Measurements from ENCODE around the gene RNF145.
"Not testable (repeated sequence)": the region's sequence is repeated elsewhere in the genome, so short reads cannot be mapped to it uniquely, and the experiment has no call there.

RNF145 gene, protein sequence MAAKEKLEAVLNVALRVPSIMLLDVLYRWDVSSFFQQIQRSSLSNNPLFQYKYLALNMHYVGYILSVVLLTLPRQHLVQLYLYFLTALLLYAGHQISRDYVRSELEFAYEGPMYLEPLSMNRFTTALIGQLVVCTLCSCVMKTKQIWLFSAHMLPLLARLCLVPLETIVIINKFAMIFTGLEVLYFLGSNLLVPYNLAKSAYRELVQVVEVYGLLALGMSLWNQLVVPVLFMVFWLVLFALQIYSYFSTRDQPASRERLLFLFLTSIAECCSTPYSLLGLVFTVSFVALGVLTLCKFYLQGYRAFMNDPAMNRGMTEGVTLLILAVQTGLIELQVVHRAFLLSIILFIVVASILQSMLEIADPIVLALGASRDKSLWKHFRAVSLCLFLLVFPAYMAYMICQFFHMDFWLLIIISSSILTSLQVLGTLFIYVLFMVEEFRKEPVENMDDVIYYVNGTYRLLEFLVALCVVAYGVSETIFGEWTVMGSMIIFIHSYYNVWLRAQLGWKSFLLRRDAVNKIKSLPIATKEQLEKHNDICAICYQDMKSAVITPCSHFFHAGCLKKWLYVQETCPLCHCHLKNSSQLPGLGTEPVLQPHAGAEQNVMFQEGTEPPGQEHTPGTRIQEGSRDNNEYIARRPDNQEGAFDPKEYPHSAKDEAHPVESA

DNA sequence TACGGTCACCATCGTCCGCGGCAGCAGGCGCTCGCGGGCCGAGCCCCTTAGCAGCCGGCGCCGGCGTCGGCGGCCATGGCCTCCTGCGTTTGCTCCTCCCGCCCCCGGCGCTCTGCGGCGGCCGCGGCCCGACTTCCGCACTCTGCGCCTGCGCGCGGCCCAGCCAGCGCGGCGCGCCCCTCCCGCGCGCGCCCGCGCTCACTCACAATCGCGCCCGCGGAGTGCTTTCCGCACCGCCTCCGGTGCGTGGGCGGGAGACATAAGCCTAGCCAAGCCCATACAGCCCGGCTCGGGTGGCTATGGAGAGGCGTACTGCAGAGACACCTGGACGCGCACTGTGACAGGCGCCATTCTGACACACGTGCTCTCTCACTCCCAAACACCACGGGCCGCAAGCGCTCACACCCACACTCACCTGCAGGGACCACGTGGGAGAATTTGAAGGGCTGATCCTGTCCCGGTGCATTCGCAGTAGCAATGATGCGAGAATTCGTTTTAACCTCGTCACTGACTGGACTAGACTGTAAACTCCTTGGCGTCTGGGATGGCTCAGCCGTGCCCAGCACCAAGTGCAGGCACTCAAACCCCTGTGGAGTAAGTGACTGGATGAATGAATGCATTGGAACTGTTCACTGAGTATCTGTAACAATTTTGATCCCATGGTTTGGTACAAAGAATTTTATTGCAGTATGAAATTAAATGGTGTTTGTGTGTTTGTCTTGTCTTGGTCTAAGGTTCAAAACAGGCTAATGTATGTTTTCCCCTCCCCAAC, at the start of gene RNF145:
Gene RNF145 (minus strand): TSS at position 116 of the 772 bp plus-strand sequence. CDS start 5,936 bp downstream, outside the sequence.
- peak; percentile 21 for DNase-seq (ENCODE audit: low read depth)

DNA sequence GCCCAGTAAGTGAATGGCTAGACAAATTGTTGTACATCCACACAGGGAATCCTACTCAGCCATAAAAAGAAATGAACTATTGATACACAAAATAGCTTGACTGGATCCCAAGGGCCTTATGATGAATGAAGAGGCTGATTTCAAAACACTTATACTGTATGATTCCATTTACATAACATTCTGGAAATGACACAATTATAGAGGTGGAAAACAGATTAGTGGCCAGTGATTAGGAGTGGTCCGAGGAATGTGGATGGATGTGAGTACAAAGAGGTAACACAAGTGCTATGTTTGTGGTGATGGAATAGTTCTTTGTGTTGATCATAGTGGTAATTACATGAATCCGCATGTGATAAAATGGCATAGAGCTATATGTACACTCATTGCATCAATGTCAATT, 49.0 kb upstream of the RNF145 start:
- DNase-seq (ENCODE audit: low read depth) = no peak

DNA sequence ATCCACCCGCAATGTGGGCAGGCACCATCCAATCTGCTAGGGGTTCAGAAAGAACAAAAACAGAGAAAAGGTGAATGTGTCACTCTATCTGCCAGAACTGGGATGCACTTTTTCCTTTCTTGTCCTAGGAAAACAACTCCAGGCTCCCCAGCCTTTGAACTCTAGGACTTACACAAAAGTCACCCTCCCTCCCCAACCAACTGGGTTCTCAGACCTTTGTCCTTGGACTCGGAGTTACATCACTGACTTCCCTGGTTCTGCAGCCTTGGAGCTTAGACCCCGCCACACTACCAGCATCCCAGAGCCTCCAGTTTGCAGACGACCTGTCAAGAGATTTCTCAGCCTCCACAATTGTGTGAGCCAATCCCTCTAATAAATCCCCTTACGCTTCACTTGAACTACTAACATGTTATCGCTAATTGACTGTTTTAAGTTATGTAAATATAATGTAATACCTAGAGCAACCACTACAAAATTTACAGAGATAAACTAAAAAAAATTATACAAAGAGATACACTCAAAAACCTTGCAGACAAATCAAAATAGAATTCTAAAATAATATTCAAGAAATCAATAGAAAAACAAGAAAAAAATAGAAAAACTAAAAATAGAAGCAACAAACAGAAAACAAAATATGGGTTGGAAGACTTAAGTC, 48.4 kb upstream of the RNF145 start:
- no peak for DNase-seq (ENCODE audit: low read depth)

DNA sequence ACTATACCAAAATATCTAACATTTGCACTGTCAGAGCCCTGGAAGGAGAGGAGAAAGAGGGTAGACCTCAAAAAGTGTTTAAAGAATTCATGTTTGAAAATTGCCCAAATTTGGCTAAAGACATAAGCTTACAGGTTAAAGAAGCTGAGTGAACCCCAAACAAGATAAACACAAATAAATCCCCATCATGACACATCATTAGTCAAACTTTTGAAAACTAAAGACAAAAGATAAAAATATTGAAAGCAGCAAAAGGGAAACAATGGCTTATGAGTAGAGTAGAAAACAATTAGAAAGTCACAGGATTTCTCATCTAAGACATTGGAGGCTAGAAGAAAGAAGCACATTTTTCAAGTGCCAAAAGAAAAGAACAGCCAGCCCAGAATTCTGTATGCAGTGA, 47.7 kb upstream of the RNF145 start:
- no peak for DNase-seq (ENCODE audit: low read depth)

DNA sequence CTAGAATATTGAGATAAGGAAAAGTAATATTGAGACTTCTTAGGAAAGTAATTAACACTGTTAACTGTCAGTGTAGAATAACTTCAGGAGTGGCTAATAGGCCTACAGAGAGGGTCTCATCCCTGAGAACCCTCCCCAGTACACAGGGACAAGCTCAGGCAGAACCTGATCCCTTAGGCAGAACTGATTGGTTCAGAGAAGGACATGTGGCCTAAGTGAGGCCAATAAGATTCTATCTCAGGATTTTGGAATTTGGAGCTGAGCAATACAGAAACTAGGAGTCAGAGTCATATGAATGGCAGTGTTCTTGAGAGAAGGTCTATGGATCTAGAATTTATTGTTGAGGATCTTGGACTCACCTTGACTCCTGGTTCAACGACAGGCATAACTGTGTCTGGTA, 42.8 kb upstream of the RNF145 start:
- DNase-seq (ENCODE audit: low read depth) = no peak

DNA sequence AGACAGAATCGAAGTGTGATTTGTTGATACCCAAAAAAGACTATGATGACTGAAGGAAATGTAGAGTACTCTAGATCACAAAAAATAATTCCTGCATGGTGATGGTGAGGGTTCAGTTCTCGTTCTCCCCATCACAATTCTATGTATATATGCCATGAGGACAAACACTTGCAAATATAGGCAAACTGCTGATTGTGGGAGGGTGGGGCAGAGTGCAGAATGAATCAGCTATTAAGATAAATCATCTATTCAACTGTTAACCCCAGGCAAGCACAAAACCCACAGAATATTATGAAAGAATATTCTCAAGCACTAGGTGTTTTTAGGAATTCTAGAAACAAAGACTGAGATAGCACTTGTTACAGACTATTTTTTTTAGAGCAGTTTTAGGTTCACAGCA, 39.8 kb upstream of the RNF145 start:
- DNase-seq (ENCODE audit: low read depth) = no peak

DNA sequence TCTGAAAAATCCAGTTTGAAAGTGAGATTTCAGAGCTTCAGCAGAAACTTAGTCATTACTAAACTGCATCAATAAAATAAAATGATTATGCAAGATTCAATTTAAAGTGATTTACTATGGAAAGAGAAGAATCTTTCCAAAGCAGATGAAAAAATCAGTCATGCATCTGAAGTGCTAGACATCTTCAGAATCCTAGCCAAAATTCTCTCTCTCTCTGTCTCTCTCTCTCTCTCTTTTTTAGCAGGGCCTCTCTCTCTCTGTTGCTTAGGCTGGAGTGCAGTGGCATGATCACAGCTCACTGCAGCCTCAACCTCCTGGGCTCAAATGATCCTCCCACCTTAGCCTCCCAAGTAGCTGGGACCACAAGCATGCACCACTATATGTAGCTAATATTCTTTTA, 35.5 kb upstream of the RNF145 start:
- DNase-seq (ENCODE audit: low read depth) = no peak

DNA sequence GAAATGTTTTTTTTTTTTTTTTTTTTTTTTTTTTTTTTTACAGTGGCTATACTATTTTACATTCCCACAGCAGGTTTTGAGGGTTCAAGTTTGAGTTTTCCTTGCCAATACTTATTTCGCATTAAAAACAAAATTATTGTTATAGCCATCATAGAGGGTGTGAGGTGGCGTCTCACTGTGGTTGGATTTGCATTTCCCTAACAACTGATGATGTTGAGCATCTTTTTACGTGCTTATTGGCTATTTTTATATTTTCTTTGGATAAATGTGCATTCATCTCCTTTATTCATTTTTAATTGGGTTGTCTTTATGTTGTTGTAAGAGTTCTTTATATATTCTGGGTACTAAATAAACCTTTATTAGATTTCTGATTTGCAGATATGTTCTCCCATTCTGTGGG, 34.8 kb upstream of the RNF145 start:
- DNase-seq (ENCODE audit: low read depth) = no peak

DNA sequence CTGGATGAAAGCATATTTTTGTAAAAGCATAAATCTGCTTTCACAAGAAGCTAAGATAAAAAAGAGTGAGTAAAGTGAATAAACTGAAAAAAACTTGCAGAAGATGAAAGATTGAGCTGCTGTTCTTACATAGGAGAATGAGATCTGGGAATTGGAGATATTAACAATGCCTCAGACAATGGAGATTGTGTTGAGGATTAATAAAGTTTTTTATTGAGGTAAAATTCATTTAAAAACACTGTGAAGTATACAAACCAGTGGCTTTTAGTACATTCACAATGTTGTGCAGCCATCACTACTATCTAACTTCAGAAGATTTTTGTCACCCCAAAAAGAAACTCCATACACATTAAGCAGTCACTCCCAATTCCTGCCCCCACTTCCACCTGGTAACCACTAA, 34.0 kb upstream of the RNF145 start:
- no peak for DNase-seq (ENCODE audit: low read depth)

DNA sequence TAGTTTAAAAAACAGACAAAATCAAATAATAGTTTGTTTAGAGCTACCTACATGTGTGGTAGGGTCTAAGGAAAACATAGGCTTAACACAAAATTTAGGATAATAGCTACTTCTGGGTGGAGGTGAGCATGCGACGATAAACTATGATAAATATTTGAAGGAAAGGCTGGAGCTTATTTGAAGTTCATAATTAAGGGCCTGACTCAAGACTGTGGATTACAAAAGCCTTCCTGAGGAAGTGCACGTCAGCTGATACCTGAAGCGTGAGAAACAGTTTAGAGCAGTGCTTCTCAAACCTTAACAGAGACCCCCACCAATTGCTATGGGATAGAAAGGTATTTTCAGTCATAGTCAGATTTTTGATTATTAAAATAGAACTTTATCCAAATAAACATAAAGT, 33.3 kb upstream of the RNF145 start:
- DNase-seq (ENCODE audit: low read depth) = no peak

DNA sequence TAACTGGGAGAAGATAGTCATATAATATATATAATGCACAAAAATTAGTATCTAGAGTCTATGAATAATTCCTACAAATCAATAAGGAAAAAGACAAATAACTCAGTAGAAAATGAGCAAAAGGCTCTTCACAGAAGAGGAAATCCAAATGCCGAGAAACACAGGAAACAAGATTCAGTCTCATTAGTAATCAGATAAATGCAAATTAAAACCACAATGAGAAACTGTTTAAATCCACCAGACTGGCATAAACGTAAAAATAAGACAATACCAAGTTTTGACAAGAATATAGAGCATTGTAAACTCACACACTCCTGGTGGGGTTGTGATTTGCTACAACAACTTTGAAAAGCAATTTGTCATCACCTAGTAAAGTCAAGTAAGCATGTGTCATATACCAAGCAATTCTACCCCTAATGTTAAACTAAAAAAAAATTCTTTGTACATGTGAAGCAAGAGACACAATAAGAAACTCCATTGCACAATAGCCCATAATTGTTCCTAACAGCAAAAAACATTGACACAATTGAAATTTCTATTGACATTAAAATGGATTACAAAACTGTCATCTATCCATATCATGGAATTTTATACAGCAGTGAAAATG, 32.7 kb upstream of the RNF145 start:
- no peak for DNase-seq (ENCODE audit: low read depth)

DNA sequence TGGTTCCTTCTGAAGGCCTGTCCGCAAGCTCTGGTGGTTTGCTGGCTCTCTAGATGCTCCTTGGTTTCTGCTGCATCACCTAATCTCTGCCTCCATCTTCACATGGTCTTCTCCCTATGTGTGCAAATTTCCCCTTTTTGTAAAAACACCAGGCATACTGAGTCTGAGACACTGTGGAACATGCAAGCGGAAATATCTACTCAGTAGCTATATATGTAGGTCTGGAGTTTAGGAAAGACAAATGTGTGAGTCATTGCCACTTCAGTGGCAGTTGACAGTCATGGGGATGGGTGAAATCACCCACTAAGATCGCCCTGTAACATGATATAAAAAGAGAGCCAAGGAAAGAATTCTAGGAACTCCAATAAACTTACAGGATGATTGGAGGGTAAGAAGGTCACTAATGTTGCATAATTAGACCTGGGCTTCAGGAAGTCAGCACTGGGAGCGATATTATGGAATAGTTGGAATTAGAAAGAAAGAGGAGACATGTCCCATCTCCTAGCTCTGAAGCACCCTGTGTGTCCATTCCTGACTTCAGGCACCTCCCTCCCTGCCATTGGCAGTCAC, 31.0 kb upstream of the RNF145 start:
- DNase-seq (ENCODE audit: low read depth) = no peak

DNA sequence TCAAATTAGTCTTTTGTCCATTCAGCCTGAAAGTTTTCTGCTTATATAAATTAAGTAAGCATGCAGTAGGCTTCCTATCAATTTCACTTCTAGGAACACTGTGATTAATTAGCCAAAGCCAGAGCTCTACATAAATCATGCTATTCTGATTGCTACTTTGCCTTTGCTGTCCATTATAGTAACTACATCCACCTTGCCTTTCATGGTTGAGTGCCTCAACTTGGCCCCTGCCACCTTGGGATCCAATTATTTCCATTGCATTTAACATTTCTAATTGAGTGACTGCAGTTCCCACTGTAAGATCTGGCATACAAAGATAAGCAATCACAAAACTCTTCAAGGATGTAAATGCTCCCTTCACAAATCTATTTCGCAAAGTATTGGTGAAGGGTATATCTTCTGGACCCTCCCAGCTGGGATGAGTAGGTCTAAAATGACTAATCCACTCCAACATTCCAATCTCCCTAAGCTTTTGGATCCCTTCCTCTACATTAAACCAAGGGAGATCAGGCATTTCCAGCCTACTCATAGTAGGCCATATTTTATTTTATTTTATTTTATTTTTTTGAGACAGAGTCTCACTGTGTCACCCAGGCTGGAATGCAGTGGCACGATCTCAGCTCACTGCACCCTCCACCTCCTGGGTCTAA, 26.6 kb upstream of the RNF145 start:
- not testable (repeated sequence) for DNase-seq (ENCODE audit: low read depth)

DNA sequence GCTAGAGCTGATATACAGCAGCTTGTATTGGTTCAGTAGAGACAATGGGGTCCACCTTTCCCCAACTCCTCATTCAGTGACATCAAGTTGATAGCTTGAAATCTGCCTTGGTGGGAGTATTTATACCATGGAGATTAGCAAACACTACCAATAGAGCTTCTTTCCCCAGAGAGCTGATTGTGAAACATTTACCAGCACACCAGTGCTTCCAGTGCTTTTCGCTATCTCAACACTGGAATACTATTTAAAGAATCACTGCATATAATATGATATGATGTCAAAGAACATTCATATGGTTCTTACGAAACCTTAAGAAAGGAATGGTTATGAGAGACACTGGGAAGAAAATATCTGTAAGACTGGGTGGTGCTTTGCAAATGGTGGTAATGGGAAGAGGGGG, 21.8 kb upstream of the RNF145 start:
- DNase-seq (ENCODE audit: low read depth) = no peak

DNA sequence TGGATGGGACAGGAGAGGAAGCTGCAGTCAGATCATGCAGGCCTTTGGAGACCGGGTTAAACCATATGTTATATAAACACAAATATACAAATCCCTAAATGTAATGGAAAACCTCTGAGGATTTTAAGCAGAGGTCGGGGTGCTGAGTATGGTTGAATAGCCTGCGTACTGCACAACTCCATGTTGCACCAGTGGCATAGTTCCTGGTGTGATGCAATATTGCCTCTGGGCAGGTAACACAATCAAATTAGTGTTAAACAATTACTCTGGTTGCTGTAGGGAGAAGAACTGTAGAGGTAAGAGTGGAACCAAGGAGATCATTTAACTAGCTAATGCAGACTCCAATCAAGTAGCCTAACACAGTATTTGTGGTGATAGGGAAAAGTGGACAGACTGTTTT, 21.3 kb upstream of the RNF145 start:
- no peak for DNase-seq (ENCODE audit: low read depth)

DNA sequence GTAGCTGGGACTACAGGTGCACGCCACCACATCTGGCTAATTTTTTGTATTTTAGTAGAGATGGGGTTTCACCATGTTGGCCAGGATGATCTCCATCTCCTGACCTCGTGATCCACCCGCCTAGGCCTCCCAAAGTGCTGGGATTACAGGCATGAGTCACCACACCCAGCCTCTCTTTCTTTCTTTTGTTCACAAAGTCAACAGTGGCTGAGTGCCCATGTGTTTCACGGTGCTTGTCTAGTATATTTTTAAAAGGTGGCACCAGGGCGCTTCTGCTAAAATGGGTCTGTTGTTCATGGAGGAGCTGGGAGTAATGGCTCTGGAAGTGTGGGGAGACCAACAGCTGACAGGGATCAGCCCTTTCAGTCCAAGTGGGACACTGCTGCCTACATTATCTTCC, 18.7 kb upstream of the RNF145 start:
- DNase-seq (ENCODE audit: low read depth) = not testable (repeated sequence)

DNA sequence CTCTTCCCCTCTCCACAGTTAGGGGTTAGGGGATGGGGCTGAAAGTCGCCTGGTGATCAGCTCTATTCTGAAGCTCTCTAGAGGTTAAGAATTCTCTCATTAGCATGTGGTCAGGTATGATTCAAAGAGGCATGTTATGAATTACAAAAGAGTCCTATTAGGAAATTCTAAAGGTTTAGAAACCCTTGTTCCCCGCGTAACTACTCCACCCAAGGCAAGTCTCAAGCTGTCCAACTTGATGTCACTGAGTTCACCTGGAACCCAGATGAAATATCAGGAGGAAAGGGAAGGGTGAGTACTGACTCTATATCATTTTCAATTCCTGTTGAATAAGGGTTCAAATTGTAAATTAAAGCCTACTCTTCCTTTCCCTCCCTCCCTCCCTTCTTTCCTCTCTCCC, 18.1 kb upstream of the RNF145 start:
- no peak for DNase-seq (ENCODE audit: low read depth)

DNA sequence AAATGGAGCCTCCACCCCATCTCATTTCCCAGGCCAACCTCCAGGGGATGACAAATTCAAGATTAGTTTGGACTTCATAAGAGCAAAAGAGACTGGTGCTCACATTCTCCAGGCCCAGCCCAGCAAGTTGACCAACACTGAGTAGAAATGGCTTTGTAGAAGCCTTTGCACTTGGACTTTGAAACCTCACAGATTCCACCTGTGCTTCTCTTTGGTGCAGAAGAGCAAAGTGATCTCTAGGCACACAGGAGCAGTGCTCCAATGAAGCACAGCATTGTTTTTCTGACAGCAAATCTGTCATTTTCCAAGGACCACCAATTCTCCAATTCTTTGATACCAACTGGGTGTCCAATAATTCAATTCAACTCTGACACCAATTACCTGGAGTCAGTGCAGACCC, 17.1 kb upstream of the RNF145 start:
- no peak for DNase-seq (ENCODE audit: low read depth)

DNA sequence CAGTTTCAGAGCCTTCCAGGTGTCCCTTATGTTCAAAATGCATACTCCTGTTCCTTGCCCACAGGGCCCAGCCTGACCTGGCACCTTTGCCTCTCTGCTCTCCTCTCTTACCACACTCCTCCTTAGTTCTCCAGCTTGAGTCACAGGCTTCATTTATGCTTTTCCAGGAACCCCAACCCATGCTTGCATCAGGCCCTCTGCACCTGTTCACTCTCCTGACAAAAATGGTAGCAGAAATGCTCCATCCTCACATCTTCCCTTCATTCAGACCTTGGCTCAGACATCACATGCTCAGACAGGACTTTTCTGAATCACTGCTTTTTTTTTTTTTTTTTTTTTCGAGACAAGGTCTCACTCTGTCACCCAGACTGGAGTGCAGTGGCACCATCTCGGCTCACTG, 15.1 kb upstream of the RNF145 start:
- no peak for DNase-seq (ENCODE audit: low read depth)

DNA sequence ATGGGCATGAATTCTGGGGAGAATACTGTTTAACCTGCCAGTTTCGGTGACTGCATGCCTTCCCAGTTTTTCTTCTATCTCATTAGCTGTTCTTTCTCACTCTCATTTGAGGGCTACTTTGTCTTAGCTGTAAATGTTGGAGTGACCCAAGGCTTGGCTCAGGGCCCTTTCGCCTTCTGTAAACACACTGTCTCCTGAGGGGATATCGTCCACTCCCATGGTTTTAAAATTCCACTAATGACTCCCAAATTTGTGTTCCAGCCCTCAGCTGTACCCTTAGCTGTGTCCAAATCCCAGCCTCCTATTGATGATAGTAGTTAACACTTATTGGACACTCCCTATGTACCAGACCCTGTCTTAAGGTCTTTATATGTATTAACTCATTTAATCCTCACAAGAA, 14.1 kb upstream of the RNF145 start:
- no peak for DNase-seq (ENCODE audit: low read depth)

DNA sequence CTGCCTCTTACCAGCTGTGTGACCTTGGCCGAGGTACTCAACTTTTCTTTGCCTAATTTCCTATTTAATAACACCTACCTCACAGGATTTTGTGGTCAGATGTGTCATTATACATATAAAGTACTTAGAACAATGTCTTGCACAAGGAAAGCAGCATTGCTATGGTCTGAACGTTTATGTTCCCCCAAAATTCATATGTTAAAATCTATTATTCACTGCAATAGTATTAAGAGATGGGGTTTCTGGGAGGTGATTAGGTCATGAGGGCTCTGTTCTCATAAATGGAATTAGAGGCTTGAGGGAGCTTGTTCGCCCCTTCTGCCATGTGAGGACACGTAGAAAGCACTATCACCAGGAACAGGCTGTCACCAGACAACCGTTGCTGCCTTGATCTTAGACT, 10.9 kb upstream of the RNF145 start:
- DNase-seq (ENCODE audit: low read depth) = no peak
